H9 (cell line): ENCODE results near the gene FBXO40. TPM values are rescaled to one million over a fixed set of nuclear protein-coding genes. Genes with fewer than 3 reads are reported as not detected.

Experiments used
- DNase-seq: peaks from one replicate; pipeline ENCODE4 v3.0.0-alpha.2; 2017
- H2AFZ ChIP-seq: one replicate; pipeline ENCODE4 v1.6.1; 2013; ENCODE audit warnings: mild to moderate bottlenecking, low read length, control low read depth, moderate library complexity
- H2AK5ac ChIP-seq: 2 replicates; pipeline ENCODE4 v1.6.1; 2013; ENCODE audit warnings: low read length, control low read depth, mixed read lengths; ENCODE audit not compliant: insufficient read length
- H2BK120ac ChIP-seq: one replicate; pipeline ENCODE4 v1.6.1; 2013; ENCODE audit warnings: low read depth, mild to moderate bottlenecking, low read length, control low read depth, inconsistent platforms; ENCODE audit not compliant: poor library complexity, severe bottlenecking
- H2BK12ac ChIP-seq: 2 replicates; pipeline ENCODE4 v1.6.1; 2013; ENCODE audit warnings: low read length, control low read depth, mixed read lengths, low read depth; ENCODE audit not compliant: insufficient read length
- H2BK15ac ChIP-seq: 2 replicates; pipeline ENCODE4 v1.6.1; 2013; ENCODE audit warnings: low read depth, low read length, control low read depth
- H2BK20ac ChIP-seq: one replicate; pipeline ENCODE4 v1.6.1; 2013; ENCODE audit warnings: low read depth, mild to moderate bottlenecking, low read length, control low read depth, inconsistent platforms; ENCODE audit not compliant: poor library complexity, severe bottlenecking
- H2BK5ac ChIP-seq: 2 replicates; pipeline ENCODE4 v1.6.1; 2013; ENCODE audit warnings: low read length, control low read depth, mixed read lengths; ENCODE audit not compliant: insufficient read length
- H3K14ac ChIP-seq: 2 replicates; pipeline ENCODE4 v1.6.1; 2013; ENCODE audit warnings: low read length, control low read depth; ENCODE audit not compliant: insufficient read depth
- H3K18ac ChIP-seq: 2 replicates; pipeline ENCODE4 v1.6.1; 2013; ENCODE audit warnings: low read depth, mild to moderate bottlenecking, mixed read lengths, low read length, control low read depth; ENCODE audit not compliant: insufficient read length
- H3K23ac ChIP-seq: 2 replicates; pipeline ENCODE4 v1.6.1; 2013; ENCODE audit warnings: low read length, control low read depth, mixed read lengths, low read depth; ENCODE audit not compliant: insufficient read length
- H3K23me2 ChIP-seq: 2 replicates; pipeline ENCODE4 v1.6.1; 2013; ENCODE audit warnings: low read depth, mild to moderate bottlenecking, mixed read lengths, low read length, control low read depth; ENCODE audit not compliant: insufficient read length, poor library complexity, severe bottlenecking
- H3K27ac ChIP-seq: 2 replicates; pipeline ENCODE4 v1.5.1; 2013; ENCODE audit warnings: low read length, control low read depth, mixed read lengths, low read depth; ENCODE audit not compliant: insufficient read length
- H3K27me3 ChIP-seq: 2 replicates; pipeline ENCODE4 v1.6.1; 2013; ENCODE audit warnings: low read length, control low read depth, inconsistent platforms; ENCODE audit not compliant: insufficient read depth
- H3K4ac ChIP-seq: 2 replicates; pipeline ENCODE4 v1.6.1; 2013; ENCODE audit warnings: low read depth, mild to moderate bottlenecking, control low read depth, inconsistent platforms, low read length, moderate library complexity
- H3K4me1 ChIP-seq: 2 replicates; pipeline ENCODE4 v1.6.1; 2013; ENCODE audit warnings: low read length, control low read depth, inconsistent platforms; ENCODE audit not compliant: insufficient read depth
- H3K4me2 ChIP-seq: 2 replicates; pipeline ENCODE4 v1.6.1; 2013; ENCODE audit warnings: low read length, control low read depth, mixed read lengths; ENCODE audit not compliant: insufficient read length, insufficient read depth
- H3K56ac ChIP-seq: 2 replicates; pipeline ENCODE4 v1.6.1; 2013; ENCODE audit warnings: low read depth, mild to moderate bottlenecking, mixed read lengths, low read length, control low read depth; ENCODE audit not compliant: insufficient read length
- H3K79me1 ChIP-seq: 2 replicates; pipeline ENCODE4 v1.6.1; 2013; ENCODE audit warnings: low read depth, mild to moderate bottlenecking, moderate library complexity, low read length, control low read depth, inconsistent platforms; ENCODE audit not compliant: insufficient read depth, poor library complexity, severe bottlenecking
- H3K79me2 ChIP-seq: 2 replicates; pipeline ENCODE4 v1.6.1; 2013; ENCODE audit warnings: low read length, control low read depth, inconsistent platforms; ENCODE audit not compliant: insufficient read depth
- H3K9ac ChIP-seq: 2 replicates; pipeline ENCODE4 v1.6.1; 2013; ENCODE audit warnings: low read length, control low read depth, mixed read lengths; ENCODE audit not compliant: insufficient read length; ENCODE audit errors: extremely low read depth
- H3K9me3 ChIP-seq: one replicate; pipeline ENCODE4 v1.6.1; 2013; ENCODE audit warnings: low read depth, low read length, inconsistent platforms; ENCODE audit not compliant: control insufficient read depth
- H3T11ph ChIP-seq: one replicate; pipeline ENCODE4 v1.6.1; 2013; ENCODE audit warnings: mild to moderate bottlenecking, low read length, control low read depth, inconsistent platforms
- H4K20me1 ChIP-seq: one replicate; pipeline ENCODE4 v1.6.1; 2013; ENCODE audit not compliant: control insufficient read depth, insufficient read length, insufficient read depth
- H4K5ac ChIP-seq: 2 replicates; pipeline ENCODE4 v1.6.1; 2013; ENCODE audit warnings: low read depth, mild to moderate bottlenecking, mixed read lengths, low read length, control low read depth; ENCODE audit not compliant: insufficient read length
- H4K8ac ChIP-seq: replicated peaks from 2 replicates; pipeline ENCODE4 v1.6.1; 2013; ENCODE audit warnings: low read length, control low read depth, mixed read lengths, low read depth; ENCODE audit not compliant: insufficient read length
- H4K91ac ChIP-seq: 2 replicates; pipeline ENCODE4 v1.6.1; 2013; ENCODE audit warnings: low read depth, mild to moderate bottlenecking, moderate library complexity, mixed read lengths, low read length, control low read depth; ENCODE audit not compliant: insufficient read length
- H3K27ac Mint-ChIP-seq, 3 experiments: 2 replicates in 2 of 3; 3 replicates in 1 of 3; pipeline ENCODE4 v1.8.0; 2020 to 2021; ENCODE audit warnings: mixed read lengths in 3 of 3, mild to moderate bottlenecking in 1 of 3, moderate library complexity in 1 of 3
- H3K27me3 Mint-ChIP-seq: 2 replicates; pipeline ENCODE4 v1.8.0; 2021; ENCODE audit warnings: low read depth, mild to moderate bottlenecking, moderate library complexity, mixed read lengths
- H3K36me3 Mint-ChIP-seq, 3 experiments: 2 replicates in 2 of 3; 3 replicates in 1 of 3; pipeline ENCODE4 v1.8.0; 2020 to 2021; ENCODE audit warnings: low read depth in 3 of 3, mixed read lengths in 3 of 3; ENCODE audit not compliant: insufficient read depth in 1 of 3
- H3K4me1 Mint-ChIP-seq, 2 experiments: 2 replicates each; pipeline ENCODE4 v1.8.0; 2020; ENCODE audit warnings: mixed read lengths in 2 of 2
- H3K4me3 Mint-ChIP-seq, 2 experiments: 2 replicates in 1 of 2; 3 replicates in 1 of 2; pipeline ENCODE4 v1.8.0; 2020 to 2021; ENCODE audit warnings: mild to moderate bottlenecking in 2 of 2, mixed read lengths in 2 of 2, moderate library complexity in 1 of 2
- H3K9me3 Mint-ChIP-seq, 2 experiments: 2 replicates in 1 of 2; 3 replicates in 1 of 2; pipeline ENCODE4 v1.8.0; 2020; ENCODE audit warnings: mild to moderate bottlenecking in 2 of 2, mixed read lengths in 2 of 2, moderate library complexity in 1 of 2
- CTCF ChIP-seq: fragments of 200-600 bp; sonication (generic); conservative IDR thresholded peaks from 3 replicates; pipeline ENCODE4 v1.8.0; 2021; ENCODE audit warnings: antibody characterized with exemption, mild to moderate bottlenecking
- WGBS: extraction: QIAGEN DNeasy Blood & Tissue Kit; methylation state at CpG from one replicate; pipeline ENCODE4 v1.1.7; 2013; ENCODE audit warnings: missing lambda C conversion rate, low lambda C conversion rate, mixed read lengths; ENCODE audit not compliant: insufficient read length; ENCODE audit errors: extremely low coverage; 5-methylcytosine and 5-hydroxymethylcytosine counted together
- total RNA-seq: library from RNA; stranded (reverse); gene quantifications from 2 replicates; pipeline ENCODE4 v1.2.1, GENCODE V29; 2021

FBXO40 gene
- total RNA-seq, 1 experiment from 2014 or later, result 0.04 TPM

GRCh38 chr3:121654493-121655385 is 61.6 kb downstream of the FBXO40 start:
- no peak overlapping the region for H2BK15ac ChIP-seq
- Mint-ChIP-seq H3K4me3 (no peak overlapping the region), H3K36me3 (no peaks in the 10 kb centered on the region), H3K27ac (no peak overlapping the region), H3K4me1 (no peaks in the 10 kb centered on the region), H3K27me3 (no peaks in the 10 kb centered on the region), H3K9me3 (peaks cover 3 to 6% of the 10 kb centered on the region in 2 experiments; a peak in 3 of 5 replicates)
- H3K4ac ChIP-seq, result no peak overlapping the region
- H2AK5ac ChIP-seq, result no peak overlapping the region
- no peak overlapping the region for H3K9ac ChIP-seq
- H2BK120ac ChIP-seq, result no peak overlapping the region
- H3K18ac ChIP-seq, result no peak overlapping the region
- H2BK20ac ChIP-seq, result no peak overlapping the region
- no peaks in the 10 kb centered on the region for H3K79me2 ChIP-seq
- H2AFZ ChIP-seq, result no peak overlapping the region
- H3K23ac ChIP-seq, result no peak overlapping the region
- TF ChIP-seq CTCF, result no peak
- no CpG with 5 or more reads among the region's 6 CpGs for WGBS
- no peak overlapping the region for H3K56ac ChIP-seq
- no peaks in the 10 kb centered on the region for H3K4me1 ChIP-seq
- H2BK5ac ChIP-seq, result no peak overlapping the region
- H3K4me2 ChIP-seq, result no peak overlapping the region
- H3K23me2 ChIP-seq, result no peaks in the 10 kb centered on the region
- no peak overlapping the region for H4K8ac ChIP-seq
- H3K14ac ChIP-seq, result no peak overlapping the region
- H3T11ph ChIP-seq, result no peak overlapping the region
- H3K27me3 ChIP-seq, result no peaks in the 10 kb centered on the region
- H3K79me1 ChIP-seq, result no peaks in the 10 kb centered on the region
- H3K27ac ChIP-seq, result no peak overlapping the region
- H4K20me1 ChIP-seq, result no peaks in the 10 kb centered on the region
- no peak for DNase-seq
- no peak overlapping the region for H4K5ac ChIP-seq
- no peaks in the 10 kb centered on the region for H3K9me3 ChIP-seq
- H2BK12ac ChIP-seq, result no peak overlapping the region
- H4K91ac ChIP-seq, result no peak overlapping the region
